ENCODE data around the gene PPT2. TPM values are rescaled to one million over a fixed set of nuclear protein-coding genes. Genes with fewer than 3 reads are reported as not detected.

The PPT2 gene
- total RNA-seq, 1 donor from 2014 or later = 40.8 TPM

DNA sequence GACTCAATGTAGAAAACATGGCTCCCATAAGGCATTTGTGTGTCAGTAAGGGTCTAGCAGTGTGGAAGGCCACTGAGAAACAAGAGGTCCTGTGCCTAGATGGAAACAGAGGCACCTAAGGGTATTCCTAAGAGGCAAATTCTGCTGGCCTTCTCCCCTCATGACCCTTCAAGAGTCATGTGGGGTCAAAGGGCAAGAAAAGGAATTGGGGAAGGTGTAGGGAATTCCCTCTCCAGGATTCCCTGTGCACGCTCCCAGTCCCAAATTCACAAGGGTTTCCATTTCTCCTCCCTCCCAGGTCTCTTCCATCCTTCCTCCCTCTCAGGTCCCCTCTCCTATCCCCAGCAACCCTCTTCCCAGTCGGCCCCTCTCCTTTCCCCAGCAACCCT is 21.4 kb downstream of the PPT2 start:
- H3K36me3 Mint-ChIP-seq (ENCODE audit: unreplicated experiment) = peaks cover 16% of the 10 kb centered on the region
- no peaks in the 10 kb centered on the region for H3K27me3 Mint-ChIP-seq (ENCODE audit: unreplicated experiment)
- peak overlapping the region; percentile 80 for H3K27ac Mint-ChIP-seq (ENCODE audit: unreplicated experiment)
- H3K9me3 Mint-ChIP-seq (ENCODE audit: unreplicated experiment) = no peaks in the 10 kb centered on the region
- peak overlapping the region; percentile 90 for H3K4me3 Mint-ChIP-seq (ENCODE audit: unreplicated experiment)
- TF ChIP-seq CTCF (IDR thresholded peaks at IDR 0.05) = no peak
- DNase-seq (ENCODE audit: extremely low spot score, unreplicated experiment) = no peak
- peaks cover 52% of the 10 kb centered on the region for H3K4me1 Mint-ChIP-seq (ENCODE audit: unreplicated experiment)

DNA sequence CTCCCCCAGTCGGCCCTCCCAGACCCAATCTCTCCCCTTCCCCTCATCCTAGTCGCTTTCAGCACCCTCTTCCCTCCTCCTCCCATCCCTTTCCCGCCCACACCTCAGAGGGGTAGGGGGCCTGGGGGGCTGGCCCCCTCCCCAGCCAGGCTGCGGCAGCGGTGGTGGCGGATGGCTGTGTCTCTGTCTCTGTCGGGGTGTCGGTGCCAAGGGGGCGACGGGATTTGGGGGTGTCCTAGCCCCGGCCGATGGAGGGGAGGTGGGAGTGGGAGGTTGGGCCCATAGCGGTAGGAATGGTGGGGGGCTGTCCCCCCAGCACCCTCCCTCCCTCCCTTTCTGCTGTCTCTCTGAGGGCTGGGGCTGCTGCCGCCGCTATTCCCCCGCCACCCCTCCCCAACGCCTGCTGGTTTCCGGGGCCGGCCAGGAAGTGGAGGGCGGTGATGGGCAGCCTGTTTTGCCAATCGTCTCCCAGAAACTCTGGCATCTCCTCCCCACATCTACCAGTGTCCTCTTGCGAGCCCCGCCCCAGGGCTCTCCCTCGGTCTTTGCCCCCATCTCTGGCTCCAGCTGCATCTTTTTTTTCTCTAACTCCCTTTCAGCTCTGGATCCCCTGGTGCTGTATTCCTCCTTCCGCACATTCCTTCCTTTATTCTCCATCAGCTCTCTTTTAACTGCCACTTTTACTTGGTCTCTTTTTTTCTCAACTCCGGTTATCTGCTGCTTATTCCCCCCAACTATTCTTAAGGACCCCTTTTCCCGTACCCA is 22.0 kb downstream of the PPT2 start, which contains the start of gene AGPAT1:
TSS of gene AGPAT1 (minus strand) at position 374 of the 765 bp plus-strand sequence. CDS start 4,588 bp downstream, outside the sequence.
- TF ChIP-seq CTCF (IDR thresholded peaks at IDR 0.05) = no peak
- Mint-ChIP-seq H3K4me1 (ENCODE audit: unreplicated experiment) (peaks cover 52% of the 10 kb centered on the region), H3K36me3 (ENCODE audit: unreplicated experiment) (peaks cover 15% of the 10 kb centered on the region), H3K27ac (ENCODE audit: unreplicated experiment) (peak within 1 kb of the TSS; percentile 100), H3K9me3 (ENCODE audit: unreplicated experiment) (no peaks in the 10 kb centered on the region), H3K27me3 (ENCODE audit: unreplicated experiment) (no peaks in the 10 kb centered on the region), H3K4me3 (ENCODE audit: unreplicated experiment) (peak within 1 kb of the TSS; percentile 90)
- DNase-seq (ENCODE audit: extremely low spot score, unreplicated experiment) = peak; percentile 98

- no peak for TF ChIP-seq CTCF (IDR thresholded peaks at IDR 0.05)
- Mint-ChIP-seq H3K36me3 (ENCODE audit: unreplicated experiment) (peaks cover 17% of the 10 kb centered on the region), H3K27ac (ENCODE audit: unreplicated experiment) (peak overlapping the region; percentile 100), H3K4me1 (ENCODE audit: unreplicated experiment) (peaks cover 52% of the 10 kb centered on the region), H3K9me3 (ENCODE audit: unreplicated experiment) (no peaks in the 10 kb centered on the region), H3K4me3 (ENCODE audit: unreplicated experiment) (peak overlapping the region; percentile 90), H3K27me3 (ENCODE audit: unreplicated experiment) (no peaks in the 10 kb centered on the region)
- no peak for DNase-seq (ENCODE audit: extremely low spot score, unreplicated experiment)
Measured at GRCh38 chr6:32176476-32177182, 22.7 kb downstream of the PPT2 start.

GRCh38 chr6:32177183-32177787 is 23.3 kb downstream of the PPT2 start:
- no peaks in the 10 kb centered on the region for H3K27me3 Mint-ChIP-seq (ENCODE audit: unreplicated experiment)
- no peaks in the 10 kb centered on the region for H3K9me3 Mint-ChIP-seq (ENCODE audit: unreplicated experiment)
- peak overlapping the region; percentile 90 for H3K4me3 Mint-ChIP-seq (ENCODE audit: unreplicated experiment)
- H3K4me1 Mint-ChIP-seq (ENCODE audit: unreplicated experiment) = peaks cover 52% of the 10 kb centered on the region
- TF ChIP-seq CTCF (IDR thresholded peaks at IDR 0.05) = no peak
- no peak for DNase-seq (ENCODE audit: extremely low spot score, unreplicated experiment)
- H3K36me3 Mint-ChIP-seq (ENCODE audit: unreplicated experiment) = peaks cover 17% of the 10 kb centered on the region
- H3K27ac Mint-ChIP-seq (ENCODE audit: unreplicated experiment) = peak overlapping the region; percentile 100
